UCSD-AML1 (cell line): ENCODE data around the gene SOHLH2.

Source experiments
- DNase-seq: peaks from one replicate; lab custom pipeline; 2025; ENCODE audit not compliant: unreplicated experiment; lab: John Stamatoyannopoulos, UW

The SOHLH2 gene

DNA sequence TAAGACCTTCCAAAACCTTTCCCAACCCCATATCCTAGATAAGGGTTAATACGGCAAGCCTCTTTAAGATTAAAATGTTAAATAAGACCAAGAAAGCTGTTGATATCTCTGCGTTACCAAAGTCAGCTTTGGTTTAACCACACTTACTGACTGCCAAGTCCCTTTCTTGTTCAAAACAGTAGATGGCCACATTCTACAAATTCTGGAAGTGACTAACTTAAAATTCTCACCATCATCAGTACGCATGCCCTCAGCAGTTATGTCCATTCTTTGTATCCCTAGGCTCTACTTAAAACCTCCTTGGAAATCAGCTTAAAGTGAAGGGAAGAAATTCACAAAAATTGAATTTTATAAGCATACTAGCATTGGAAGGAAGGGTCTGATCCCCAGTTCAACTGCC is 23.6 kb downstream of the SOHLH2 start:
- no peak for DNase-seq

DNA sequence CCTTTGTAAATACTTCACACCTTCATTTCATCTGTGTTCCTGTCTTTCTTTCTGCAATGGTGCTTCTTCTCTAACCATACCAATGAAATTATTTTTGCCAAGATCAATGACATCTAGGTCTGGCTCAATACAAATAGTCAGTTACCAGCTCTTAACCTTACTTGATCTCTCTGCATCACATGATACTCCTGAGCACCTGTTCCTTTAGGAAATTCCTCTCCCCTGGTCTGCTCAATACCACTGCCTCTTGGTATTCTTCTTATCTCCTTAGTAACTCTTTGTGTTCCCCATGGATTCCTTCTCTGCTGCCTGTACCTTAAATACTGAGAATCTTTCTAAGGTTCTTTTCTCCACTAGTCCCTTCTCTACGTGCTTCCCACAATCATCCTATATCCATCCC is 25.9 kb downstream of the SOHLH2 start:
- no peak for DNase-seq

DNA sequence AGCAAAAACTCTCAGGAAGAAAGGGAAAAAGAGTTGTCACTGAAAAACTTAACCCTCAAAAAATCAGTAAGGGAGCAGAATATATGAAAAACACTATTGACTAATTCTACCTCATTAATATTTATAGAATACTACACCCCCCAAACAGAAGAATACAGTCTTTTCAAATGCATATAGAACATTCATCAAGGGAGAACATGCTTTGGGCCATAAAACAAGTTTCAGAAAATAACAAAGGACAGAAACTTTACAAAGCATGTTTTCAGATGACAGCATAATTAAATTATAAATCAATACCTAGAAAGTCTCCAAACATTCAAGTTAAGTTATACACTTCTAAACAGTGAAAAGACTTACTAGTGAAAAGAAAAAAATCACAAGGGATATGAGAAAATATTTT is 30.5 kb downstream of the SOHLH2 start:
- DNase-seq = no peak

DNA sequence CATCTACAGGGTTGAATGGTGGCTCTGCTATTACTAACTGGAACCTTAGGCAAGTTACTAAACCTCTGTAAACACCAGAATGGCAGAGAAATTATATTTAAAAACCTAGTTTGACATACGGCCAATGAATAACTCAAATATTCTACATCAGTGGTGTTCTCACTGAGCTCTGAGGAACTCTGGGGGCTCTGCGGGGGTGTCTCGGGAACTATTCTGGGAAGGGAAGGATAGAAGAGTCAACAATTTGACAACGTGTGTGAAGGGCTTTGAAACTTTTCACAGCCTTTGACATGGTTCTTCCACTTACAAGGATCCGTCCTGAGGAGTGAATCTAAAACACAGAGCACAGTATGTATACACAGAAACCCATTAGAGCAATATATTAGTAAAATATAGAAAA is 38.7 kb downstream of the SOHLH2 start:
- DNase-seq = no peak

DNA sequence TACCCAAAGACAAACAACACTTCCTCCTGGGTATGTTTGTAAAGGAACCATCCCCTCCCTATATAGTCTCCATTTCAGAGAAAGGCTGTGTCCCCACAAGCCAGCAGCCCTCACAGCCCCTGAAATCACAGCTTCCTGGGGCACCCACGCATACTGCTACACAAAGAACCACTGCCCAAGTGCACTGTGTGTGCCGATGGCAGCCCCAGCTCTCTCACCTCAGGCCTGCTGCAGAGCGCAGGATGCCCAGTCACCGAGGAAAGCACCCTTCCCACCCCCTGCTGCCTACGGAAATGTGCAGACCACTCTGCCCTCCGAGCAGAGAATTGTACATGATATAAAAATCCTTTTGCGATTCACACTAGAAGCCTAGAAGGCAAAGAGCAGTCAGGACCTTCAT is 39.4 kb downstream of the SOHLH2 start:
- DNase-seq = no peak

DNA sequence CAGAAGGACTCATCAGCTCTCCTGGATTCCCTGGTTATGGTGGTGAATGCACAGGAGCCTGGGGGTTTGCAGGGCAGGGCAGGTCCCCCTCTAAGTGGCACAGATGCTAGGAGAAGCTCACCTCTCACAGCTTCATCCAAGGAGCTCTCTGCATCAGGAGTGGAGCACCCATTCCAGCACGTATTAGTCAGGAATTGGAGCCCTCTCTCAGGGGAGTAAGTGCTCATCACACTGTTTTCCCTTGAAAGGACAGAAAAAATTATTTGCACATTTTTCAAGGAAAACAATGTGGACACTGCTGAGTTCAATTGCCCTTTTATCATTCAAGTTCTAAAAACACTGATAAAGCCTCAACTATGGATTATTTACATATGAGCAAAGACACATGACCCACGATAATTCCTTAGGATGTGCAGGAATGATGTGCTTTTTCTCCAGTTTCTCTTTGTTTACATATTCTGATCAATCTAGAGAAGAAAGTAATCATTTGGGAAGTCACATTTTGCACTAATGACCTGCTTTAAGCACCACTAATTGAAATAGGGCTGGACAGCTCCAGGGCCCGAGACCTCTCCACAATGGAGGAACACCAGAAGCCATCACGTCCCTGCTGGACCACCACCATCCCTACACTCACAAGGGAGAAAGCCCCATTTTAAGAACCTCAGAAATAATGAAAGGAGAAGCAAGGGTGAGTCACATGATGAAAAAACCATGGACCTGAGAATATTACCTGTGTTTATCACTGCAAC is 40.6 kb downstream of the SOHLH2 start:
- no peak for DNase-seq

DNA sequence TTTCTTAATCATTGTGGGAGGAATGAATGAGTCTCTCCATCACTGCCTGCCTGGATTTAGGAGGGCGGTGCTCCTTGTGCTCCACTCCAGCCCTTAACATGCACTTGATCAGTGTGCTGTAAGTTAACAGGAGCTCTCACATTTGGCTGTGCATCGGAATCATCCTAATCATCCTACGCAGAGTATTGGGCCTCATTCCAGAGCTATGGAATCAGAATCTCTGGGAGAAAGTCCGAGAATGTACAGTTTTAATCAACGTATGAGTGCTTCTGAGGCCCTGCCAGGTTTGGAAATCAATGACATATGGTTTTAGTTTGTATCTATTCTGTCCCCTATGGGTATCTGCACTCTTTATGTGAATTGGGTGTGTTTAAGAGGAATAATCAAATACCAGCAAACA is 48.3 kb downstream of the SOHLH2 start:
- DNase-seq = no peak

DNA sequence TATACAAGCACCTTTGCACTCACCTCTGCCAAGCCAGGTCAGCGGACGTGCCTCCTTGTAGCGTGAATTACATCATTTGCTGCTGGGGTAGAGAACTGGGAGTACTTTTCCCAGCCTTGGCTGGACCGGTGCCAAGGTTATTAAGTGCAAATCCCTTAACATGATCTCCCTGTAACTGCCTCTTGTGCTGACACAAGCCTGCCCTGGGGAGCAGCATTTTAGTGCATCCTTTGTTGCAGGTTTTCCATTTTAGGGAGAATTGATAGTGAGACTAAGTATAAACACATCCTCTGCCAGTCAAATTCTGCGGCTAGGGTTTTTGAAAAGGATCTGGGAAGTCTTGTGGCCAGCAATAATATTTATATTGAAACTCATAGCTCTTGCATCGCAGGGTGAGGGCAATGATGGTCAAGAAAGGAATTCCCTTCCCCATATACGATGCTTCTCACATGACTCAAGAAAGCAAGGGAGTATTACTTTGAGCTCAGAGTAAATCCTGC is 50.5 kb downstream of the SOHLH2 start:
- DNase-seq = no peak

DNA sequence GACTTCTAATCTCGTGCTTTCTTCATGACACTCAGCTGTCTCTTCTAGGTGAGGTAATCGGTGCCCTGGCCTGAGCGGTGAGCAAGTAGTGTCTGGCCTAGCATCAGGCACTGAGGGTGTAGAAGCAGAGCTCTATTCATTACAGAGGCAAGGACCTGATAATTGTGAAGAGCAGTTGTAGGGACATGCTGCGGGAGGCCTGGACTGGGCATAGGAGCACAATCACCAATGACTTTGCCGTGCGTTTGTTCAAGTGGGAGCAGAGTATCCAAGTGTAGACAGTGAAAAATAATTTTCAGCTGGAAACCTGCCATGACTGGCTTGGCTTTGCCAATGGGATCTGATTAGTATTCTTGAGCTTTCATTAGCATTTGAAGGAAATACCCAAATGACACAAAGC is 51.1 kb downstream of the SOHLH2 start:
- DNase-seq = no peak

DNA sequence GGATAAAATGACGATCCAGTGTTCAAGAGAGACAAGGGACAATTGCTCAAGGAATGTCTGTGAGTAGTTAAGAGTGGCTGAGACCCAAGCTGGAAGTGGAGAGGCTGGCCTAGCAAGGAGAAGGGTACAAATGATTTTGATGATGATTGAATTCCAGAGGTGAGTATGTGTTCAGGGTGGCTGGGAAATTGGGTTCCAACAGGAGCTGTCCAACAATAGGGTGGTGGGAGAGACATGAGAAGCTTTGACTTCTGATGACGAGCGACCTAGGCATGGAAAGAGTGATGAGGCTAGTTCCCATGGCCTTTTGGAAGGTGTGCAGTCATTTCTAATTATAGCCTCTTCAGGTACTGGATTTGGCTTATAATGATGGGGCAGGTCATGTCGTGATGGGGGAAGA is 54.1 kb downstream of the SOHLH2 start:
- DNase-seq = no peak

DNA sequence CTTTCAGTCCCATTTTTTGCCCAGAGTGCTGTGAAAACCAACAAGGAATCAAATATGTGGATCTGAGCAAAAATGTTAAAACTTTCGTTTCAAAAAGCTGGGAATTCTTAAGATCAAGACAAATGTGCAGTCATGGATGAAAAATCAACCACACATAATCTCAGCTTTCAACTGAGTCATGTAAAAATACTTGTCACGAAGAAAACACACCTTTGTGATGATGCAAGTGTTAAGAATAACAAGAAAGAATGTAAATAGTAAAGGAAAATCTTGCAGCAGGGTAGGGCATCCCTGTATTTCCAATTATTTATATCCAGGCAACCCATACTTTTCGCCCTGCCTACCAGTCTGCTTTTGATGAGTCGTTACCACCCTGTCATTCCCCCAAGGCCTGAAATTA is 55.7 kb downstream of the SOHLH2 start:
- DNase-seq = no peak

DNA sequence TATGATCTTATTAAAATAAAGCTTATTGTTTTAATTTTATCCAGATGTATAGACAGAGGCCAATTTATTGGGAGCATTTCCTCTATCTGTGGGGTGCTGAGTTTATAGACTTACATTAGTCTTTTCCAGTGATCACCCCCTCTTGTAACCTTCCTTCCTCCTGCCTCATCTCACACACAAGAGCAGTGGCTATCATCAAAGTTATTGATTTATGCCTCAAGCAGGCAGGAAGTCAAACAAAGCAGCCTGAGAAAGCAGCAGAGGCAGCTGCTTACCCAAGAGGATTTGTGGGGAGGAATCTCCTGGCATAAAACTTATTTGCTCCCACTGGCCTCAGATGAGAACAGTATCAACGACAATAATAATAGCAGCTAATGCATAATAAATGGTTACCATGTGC is 56.9 kb downstream of the SOHLH2 start:
- no peak for DNase-seq

DNA sequence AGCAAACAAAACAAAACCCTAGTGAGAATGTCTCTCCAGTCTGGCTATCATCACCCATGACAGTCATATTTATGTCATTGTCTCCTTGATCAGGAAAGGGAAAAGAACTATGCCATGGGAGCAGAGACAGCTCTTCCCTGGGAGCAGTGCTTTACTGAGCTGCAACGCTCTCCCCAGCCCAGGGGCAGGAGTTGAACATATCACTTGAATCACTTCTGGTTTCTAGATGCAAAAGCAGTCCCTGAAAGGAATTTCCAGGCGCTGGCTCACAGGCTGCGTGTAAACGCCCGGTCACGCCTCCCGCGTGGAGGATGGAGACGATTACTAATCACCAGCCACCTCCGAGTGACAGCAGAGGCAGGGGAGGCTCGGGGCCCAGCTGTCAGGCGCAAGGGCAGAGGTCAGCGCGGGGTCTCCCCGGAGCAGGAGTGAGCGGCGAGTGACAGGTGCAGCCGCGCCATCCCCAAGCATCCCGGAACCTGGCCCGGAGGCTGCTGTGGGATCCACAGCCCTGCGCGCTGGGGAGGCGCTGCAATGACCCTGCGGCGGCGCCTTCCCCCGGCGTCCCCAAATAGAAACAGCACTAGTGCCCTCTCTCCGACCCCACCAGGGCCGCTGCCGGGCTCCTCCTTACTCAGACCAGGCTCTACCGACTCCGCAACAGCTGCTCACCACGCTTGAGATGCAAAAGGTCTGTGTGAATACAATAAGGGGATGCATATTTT is 59.6 kb downstream of the SOHLH2 start:
- no peak for DNase-seq

DNA sequence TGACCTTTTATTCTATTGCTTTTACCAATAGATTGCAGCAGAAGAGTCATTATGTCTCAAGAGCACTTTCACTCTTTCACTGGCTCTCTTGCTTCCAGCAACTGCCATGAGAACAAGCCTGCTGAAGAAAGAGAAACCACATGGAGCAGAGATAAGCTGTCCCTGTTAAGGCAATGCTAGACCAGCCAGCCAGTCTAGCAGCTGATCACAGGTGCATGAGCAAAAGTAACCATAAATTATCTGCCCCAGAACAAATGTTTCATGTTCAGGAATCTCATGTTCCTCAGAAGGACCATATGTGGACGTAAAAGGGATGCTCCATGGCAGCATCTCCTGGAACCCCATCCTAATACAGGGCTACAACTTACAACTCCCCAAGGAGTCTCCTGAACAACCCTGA is 62.8 kb downstream of the SOHLH2 start:
- DNase-seq = no peak

DNA sequence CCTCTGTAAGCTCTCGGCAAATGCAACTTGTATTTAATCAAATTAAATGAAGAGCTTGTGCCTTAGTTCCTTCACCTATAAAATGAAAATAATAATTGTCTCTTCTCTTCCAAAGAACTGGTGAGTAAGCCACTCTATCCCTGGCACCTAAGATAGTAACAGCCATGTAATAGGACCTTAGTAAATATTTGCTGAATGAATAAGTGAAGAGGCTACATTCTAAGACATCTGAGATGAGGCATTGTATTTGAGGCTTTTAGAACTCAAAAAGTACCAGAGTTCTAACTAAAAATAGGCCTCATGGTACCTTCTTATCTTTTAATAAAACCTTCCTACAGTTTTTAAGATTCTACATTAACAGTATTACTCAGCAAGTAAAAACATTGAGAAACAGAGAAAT is 65.9 kb downstream of the SOHLH2 start:
- no peak for DNase-seq

DNA sequence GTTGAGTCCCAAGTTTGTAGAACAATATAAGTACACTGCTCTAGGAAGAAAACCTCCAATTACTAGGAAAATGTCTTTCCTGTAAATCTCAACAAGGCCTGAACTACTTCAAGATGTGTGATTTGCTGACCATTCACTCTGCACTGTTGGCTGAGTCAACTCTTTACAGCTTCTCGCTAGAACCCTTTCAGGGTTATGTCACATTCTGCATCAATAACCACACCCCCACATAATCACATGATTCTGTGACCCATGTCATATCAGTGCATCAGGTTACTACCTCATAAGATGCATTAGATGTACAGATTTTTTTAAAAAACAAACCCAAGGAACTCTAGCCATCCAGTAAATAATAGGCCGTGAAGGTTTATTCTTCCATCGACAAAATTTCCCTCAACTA is 67.0 kb downstream of the SOHLH2 start:
- DNase-seq = no peak

DNA sequence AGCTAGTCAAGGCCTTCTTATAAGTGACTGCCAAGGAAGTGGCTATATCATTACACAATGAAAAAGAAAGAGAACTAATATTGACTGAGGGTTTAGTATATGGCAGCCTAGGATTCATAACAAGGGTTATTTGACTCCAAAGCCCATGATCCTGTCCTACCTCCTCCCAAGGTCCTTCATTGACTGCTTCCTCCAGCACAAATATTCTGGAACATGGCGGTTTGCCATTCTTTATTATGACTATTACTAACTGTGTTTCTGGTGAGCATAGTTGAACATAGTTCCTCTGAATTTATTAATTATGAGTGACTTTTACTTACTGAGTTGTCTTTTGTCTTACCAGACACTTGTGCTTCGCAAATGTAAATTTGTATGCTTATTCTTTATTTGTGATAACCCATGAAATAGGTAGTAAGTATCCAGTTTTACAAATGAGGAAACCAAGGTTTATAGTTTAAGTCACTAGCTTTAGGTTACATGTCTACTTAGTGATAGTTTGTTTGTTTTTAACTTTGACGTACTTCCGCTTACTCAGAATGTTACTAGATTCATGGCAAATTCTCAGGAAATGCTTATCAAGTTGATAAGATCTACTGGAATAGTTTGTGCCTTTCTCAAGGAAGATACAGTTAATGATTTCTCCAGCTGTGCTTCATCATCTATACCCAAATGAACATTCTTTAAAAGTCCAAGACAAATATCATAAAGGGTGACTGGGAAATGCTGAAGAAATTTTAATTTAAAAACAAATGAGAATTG is 67.7 kb downstream of the SOHLH2 start:
- DNase-seq = no peak

DNA sequence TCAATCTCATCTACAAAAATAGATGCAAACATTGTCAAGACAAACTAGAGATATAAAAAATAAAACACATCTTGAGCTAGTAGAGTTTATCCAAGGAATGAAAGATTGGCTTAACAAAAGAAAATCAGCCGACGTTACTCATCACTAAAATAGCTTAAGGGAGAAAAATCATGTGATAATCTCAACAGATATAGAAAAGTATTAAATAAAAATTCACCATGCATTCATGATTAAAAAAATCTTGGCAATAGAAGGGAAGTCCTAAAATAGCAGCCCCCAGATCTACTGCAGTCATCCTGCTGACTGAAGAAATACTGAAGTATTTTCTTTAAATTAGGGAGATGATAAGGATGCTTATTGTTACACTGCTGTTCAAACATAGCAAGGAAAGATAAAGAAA is 70.6 kb downstream of the SOHLH2 start:
- DNase-seq = no peak

DNA sequence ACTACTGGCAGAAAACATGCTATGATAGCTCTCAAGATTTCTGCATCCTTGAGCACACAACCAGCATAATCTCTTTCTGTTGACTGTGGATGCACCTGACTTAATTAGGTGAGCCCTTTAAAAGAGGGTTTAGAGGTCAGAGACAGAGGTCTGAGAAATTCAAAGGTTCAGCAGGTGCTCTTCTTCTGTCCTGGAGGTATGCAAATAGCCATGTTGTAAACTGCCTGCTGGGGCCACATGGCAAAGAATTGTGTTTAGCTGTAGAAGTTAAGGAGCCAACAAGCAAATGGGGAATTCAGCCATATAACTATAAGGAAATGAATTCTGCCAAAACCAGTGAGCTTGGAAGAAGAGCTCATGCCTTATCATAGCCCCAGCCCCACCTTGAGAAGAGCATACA is 71.6 kb downstream of the SOHLH2 start:
- DNase-seq = no peak

DNA sequence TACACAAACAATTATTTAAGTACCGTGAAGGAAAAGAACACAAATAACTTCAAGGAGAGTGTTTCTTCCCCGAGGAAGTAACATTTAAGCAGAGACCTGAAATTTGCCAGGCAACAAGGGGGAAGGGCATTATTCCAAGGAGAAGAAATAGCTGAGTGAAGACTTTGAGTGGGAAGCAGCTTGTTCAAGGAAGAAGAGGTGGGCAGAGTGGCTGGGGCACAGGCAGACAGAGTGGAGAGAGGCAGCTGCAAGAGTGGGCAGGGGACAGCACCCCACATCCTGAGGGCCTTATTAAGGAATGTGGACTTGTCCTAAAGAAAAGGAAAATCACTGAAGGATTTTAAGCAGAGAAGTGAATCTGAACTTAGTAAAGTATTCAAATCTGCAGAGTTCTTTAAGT is 78.5 kb downstream of the SOHLH2 start:
- DNase-seq = no peak

DNA sequence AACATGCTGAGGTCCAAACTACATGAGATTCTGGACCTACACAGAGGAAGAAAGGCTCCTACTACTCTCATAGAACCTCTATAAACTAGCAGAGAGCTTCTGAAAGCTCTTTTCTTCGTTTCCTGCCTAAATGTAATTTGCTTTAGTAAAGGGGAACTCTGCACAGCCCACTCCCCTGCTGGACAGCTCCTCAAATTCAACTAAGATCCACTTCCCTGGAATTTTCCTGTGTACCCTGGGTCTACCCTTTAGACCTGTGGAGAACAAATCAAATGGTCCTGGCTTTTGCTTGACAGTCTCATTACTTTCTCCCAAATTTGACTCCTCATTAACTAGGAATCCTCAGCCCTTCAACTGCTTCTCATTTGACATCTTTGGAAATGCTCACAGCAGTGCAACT is 79.7 kb downstream of the SOHLH2 start:
- DNase-seq = no peak
